Stimulated activated CD4-positive, alpha-beta T cell treated with anti-CD3 and anti-CD28 coated beads, Interleukin-2, amount 100 ng/mL, for 4 hours (primary cell): Measurements from ENCODE around the gene CNOT4.

ENCODE experiments used
- DNase-seq: peaks from one replicate; pipeline ENCODE4 v3.0.0-alpha.2; 2020; ENCODE audit warnings: low read depth

The CNOT4 gene

GRCh38 chr7:135509839-135510591 lies at the start of gene CNOT4:
TSS of gene CNOT4 (minus strand) at chr7:135510102. CDS start at chr7:135438331, 71,771 bp downstream.
- DNase-seq = peak; percentile 97

GRCh38 chr7:135558881-135559280 lies 49.0 kb upstream of the CNOT4 start:
- no peak for DNase-seq

- peak; percentile 45 for DNase-seq
Observed at GRCh38 chr7:135558337-135558767, 48.5 kb upstream of the CNOT4 start.

GRCh38 chr7:135557455-135558336 lies 47.8 kb upstream of the CNOT4 start, which contains the start of gene NUP205:
TSS of gene NUP205 (plus strand) at chr7:135557917. CDS start at chr7:135557945, 28 bp downstream.
- peak; percentile 56 for DNase-seq

- DNase-seq = no peak
Observed at GRCh38 chr7:135553346-135553745, 43.4 kb upstream of the CNOT4 start.

- no peak for DNase-seq
Observed at GRCh38 chr7:135552148-135552547, 42.2 kb upstream of the CNOT4 start.

GRCh38 chr7:135550196-135550595 lies 40.3 kb upstream of the CNOT4 start:
- no peak for DNase-seq

GRCh38 chr7:135541029-135541428 lies 31.1 kb upstream of the CNOT4 start:
- DNase-seq = no peak

- DNase-seq = no peak
Observed at GRCh38 chr7:135539629-135540028, 29.7 kb upstream of the CNOT4 start.

- DNase-seq = no peak
Observed at GRCh38 chr7:135538376-135538775, 28.5 kb upstream of the CNOT4 start.

GRCh38 chr7:135537905-135538304 lies 28.0 kb upstream of the CNOT4 start:
- no peak for DNase-seq

- no peak for DNase-seq
Observed at GRCh38 chr7:135537453-135537852, 27.6 kb upstream of the CNOT4 start.

GRCh38 chr7:135536150-135536549 lies 26.2 kb upstream of the CNOT4 start:
- no peak for DNase-seq

GRCh38 chr7:135527025-135527424 lies 17.1 kb upstream of the CNOT4 start:
- DNase-seq = no peak

GRCh38 chr7:135525426-135525825 lies 15.5 kb upstream of the CNOT4 start:
- no peak for DNase-seq

- no peak for DNase-seq
Observed at GRCh38 chr7:135523146-135523545, 13.2 kb upstream of the CNOT4 start.

GRCh38 chr7:135522509-135522908 lies 12.6 kb upstream of the CNOT4 start:
- no peak for DNase-seq

- DNase-seq = no peak
Observed at GRCh38 chr7:135519871-135520270, 10.0 kb upstream of the CNOT4 start.

GRCh38 chr7:135519233-135519688 lies 9.4 kb upstream of the CNOT4 start:
- no peak for DNase-seq

GRCh38 chr7:135518748-135519147 lies 8.8 kb upstream of the CNOT4 start:
- DNase-seq = no peak

- no peak for DNase-seq
Observed at GRCh38 chr7:135517060-135517459, 7.2 kb upstream of the CNOT4 start.

- no peak for DNase-seq
Observed at GRCh38 chr7:135514856-135515255, 5.0 kb upstream of the CNOT4 start.
